A549 (cell line): Measurements from ENCODE around the gene TBX18. TPM values are rescaled to one million over a fixed set of nuclear protein-coding genes. Genes with fewer than 3 reads are reported as not detected.

Source experiments
- ATAC-seq, 2 experiments: fragments of 200-7000 bp in 1 of 2; fragments of >200 bp in 1 of 2; cut with Nextera tagmentation in 1 of 2; cut with Tn5 transposase in 1 of 2; 3 replicates each; pipeline versions ENCODE4 v1.8.0 to v1.9.1; 2018 to 2020; ENCODE audit warnings: mild to moderate bottlenecking in 1 of 2, moderate library complexity in 1 of 2
- CTCF ChIA-PET: fragments of 300-600 bp; sonication (Branson Sonifier 250); formaldehyde crosslinking; extraction: SDS; loops from one replicate; lab custom pipeline; 2021; ENCODE audit warnings: antibody characterized with exemption, inconsistent platforms; lab: Yijun Ruan, JAX
- POLR2A ChIA-PET: fragments of 350-600 bp; formaldehyde crosslinking; extraction: SDS; loops from one replicate; lab custom pipeline; 2021; ENCODE audit warnings: antibody characterized with exemption, inconsistent platforms; lab: Yijun Ruan, JAX
- DNase-seq, 2 experiments: peaks; one replicate each; pipeline versions ENCODE4 v3.0.0 to v3.0.0-alpha.2; 2011 to 2016; ENCODE audit warnings: low read depth in 1 of 2, low spot score in 1 of 2
- FAIRE-seq: peaks from 2 replicates; lab custom pipeline; 2011; peaks lifted over from hg19 to GRCh38; lab: Jason Lieb, UNC
- H3K27ac ChIP-seq, 2 experiments: fragments of >200 bp; sonication (Bioruptor Twin); formaldehyde crosslinking; 3 replicates each; pipeline ENCODE4 v1.5.1; 2016 to 2017
- H3K4me1 ChIP-seq: fragments of >200 bp; sonication (Bioruptor Twin); formaldehyde crosslinking; 3 replicates; pipeline ENCODE4 v1.6.1; 2016
- H3K4me2 ChIP-seq: fragments of >200 bp; sonication (Bioruptor Twin); formaldehyde crosslinking; 3 replicates; pipeline ENCODE4 v1.6.1; 2016
- H3K4me3 ChIP-seq: fragments of >200 bp; sonication (Bioruptor Twin); formaldehyde crosslinking; 3 replicates; pipeline ENCODE4 v1.5.1; 2016
- H3K9me3 ChIP-seq: fragments of >200 bp; sonication (Bioruptor Twin); formaldehyde crosslinking; 3 replicates; pipeline ENCODE4 v1.6.1; 2016
- CBX2 ChIP-seq: fragments of 200-600 bp; sonication (generic); IDR thresholded peaks from 2 replicates; pipeline ENCODE4 v1.6.1; 2016; ENCODE audit warnings: low read depth, mild to moderate bottlenecking, borderline replicate concordance
- CBX8 ChIP-seq: fragments of 200-600 bp; sonication (generic); IDR thresholded peaks from 2 replicates; pipeline ENCODE4 v1.6.1; 2016
- CHD2 ChIP-seq: fragments of 150-350 bp; IDR thresholded peaks from 2 replicates; pipeline ENCODE4 v1.6.1; 2014; ENCODE audit warnings: low read length; ENCODE audit not compliant: partially characterized antibody
- CTCF ChIP-seq: fragments of >200 bp; sonication (Bioruptor Twin); formaldehyde crosslinking; IDR thresholded peaks from 3 replicates; pipeline ENCODE4 v1.5.1; 2016
- EHF ChIP-seq: fragments of 250-450 bp; sonication (Bioruptor Pico); IDR thresholded peaks from 2 replicates; pipeline ENCODE4 v1.5.0; 2020; ENCODE audit warnings: mild to moderate bottlenecking
- GATA3 ChIP-seq: IDR thresholded peaks from 2 replicates; pipeline ENCODE4 v1.6.1; 2012; ENCODE audit warnings: borderline replicate concordance
- KDM5A ChIP-seq: fragments of 200-600 bp; sonication (generic); IDR thresholded peaks from 2 replicates; pipeline ENCODE4 v1.6.1; 2016; ENCODE audit warnings: antibody characterized with exemption, mild to moderate bottlenecking
- MAZ ChIP-seq: fragments of 150-350 bp; IDR thresholded peaks from 2 replicates; pipeline ENCODE4 v1.6.1; 2014; ENCODE audit warnings: antibody characterized with exemption, low read depth, low read length, borderline replicate concordance
- MYC ChIP-seq: IDR thresholded peaks from 2 replicates; pipeline ENCODE4 v1.6.1; 2012; ENCODE audit warnings: mild to moderate bottlenecking, inconsistent platforms, low read length, improper control_type of control experiment, borderline replicate concordance
- NR3C1 ChIP-seq: fragments of >200 bp; sonication (Bioruptor Twin); formaldehyde crosslinking; IDR thresholded peaks from 3 replicates; pipeline ENCODE4 v1.6.1; 2017
- RNF2 ChIP-seq: fragments of 200-600 bp; sonication (generic); IDR thresholded peaks from 2 replicates; pipeline ENCODE4 v1.6.1; 2016; ENCODE audit warnings: low read depth, mild to moderate bottlenecking, antibody characterized with exemption, moderate library complexity, borderline replicate concordance
- ZNF302 ChIP-seq: fragments of 250-450 bp; sonication (Bioruptor Pico); IDR thresholded peaks from 2 replicates; pipeline ENCODE4 v1.9.0; 2021; ENCODE audit warnings: inconsistent platforms, mild to moderate bottlenecking, moderate library complexity
- WGBS: methylation state at CpG from one replicate; pipeline ENCODE4 v1.1.6; 2017; ENCODE audit errors: missing lambda C conversion rate; 5-methylcytosine and 5-hydroxymethylcytosine counted together
- polyA plus RNA-seq, 4 experiments: library from polyadenylated mRNA; depleted of rRNA in 3 of 4; stranded (reverse); fragments of >200 nt; fragmentation: RNase III in 1 of 4; extraction: RNeasy Plus Mini Kit Qiagen cat#74134 plus additional on column Dnase treatment in 1 of 4; gene quantifications; 2 replicates in 3 of 4; 3 replicates in 1 of 4; pipeline ENCODE4 v1.2.3, GENCODE V29; 2011 to 2017
- TF ChIP-seq, protein P1 (sequence below): fragments of >200 bp; sonication (Bioruptor Twin); formaldehyde crosslinking; IDR thresholded peaks from 2 replicates; pipeline ENCODE4 v1.6.1; 2016
- TF ChIP-seq, protein P2 (sequence below): IDR thresholded peaks from 2 replicates; pipeline ENCODE4 v1.6.1; 2012

The TBX18 gene
- polyA plus RNA-seq, 2 of the 4 experiments (the other 2 are of a cell fraction): 20.8 to 67.4 TPM

DNA sequence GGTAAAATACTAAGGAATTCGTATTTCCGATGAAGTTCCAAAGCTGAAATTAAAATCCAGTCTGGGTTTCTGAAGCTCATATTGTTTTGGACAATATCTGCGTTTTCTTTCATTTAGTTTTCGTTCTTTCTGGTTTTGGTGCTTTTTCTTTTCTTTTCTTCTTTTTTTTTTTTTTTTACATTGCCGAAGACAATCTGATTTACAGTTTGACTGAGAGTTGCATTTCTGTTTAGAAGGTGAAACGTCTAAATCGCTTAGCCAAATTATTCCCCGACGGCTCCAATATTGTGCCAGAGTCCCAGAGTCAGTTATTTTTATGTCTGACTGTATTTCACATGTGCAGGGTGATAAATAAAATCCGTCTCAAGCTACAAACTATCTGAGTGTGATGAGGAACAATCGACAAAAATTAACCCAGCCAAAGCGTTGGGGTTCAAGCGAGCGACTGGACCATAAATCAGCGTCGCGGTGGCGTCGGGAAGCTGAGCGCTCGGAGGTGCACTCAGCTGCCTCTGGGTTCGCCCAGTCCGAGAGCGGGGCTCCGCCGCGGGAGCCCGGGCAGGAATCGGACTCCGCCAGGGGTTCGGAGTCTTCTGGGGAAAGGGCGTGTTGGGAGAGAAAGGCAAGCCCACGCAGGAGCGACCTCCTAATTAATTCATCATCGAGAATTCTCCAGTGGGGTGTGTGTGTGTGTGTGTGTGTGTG, 8.2 kb upstream of the TBX18 start:
- no peak for FAIRE-seq

DNA sequence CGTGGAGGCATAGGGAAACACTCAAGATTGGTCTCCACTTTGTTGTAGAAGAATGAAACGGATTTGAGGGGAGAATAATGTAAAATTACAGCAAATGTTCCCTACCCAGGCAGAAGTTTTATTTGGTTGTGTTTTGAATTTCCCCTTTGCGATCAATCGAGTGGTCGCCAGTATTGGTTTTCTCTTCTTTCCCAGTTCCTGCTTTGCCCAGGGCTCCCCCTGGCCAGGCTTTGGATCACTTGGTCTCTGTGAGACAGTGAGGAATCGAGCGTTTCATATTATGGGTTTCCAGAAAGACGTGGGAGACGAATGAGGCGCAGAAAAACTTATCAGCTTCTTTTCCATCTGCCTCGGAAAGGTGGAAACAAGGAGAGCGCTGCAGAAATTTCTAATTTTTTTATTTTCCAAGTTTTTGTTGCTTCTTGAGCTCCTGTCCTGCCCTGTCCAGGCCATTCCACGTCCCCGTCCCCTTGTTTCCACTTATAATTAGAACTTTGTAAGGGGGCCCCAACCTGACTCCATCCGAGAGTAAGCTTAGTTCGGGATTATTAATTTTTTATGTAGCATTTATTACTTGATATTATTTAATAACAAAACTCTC, 7.5 kb upstream of the TBX18 start:
- POLR2A ChIA-PET: interaction anchor here (3.7 kb wide), 1 partner anchor 9 kb away, joined by 32 read pairs; no protein-coding TSS in a partner anchor

More for the DNA sequence above, 8.2 kb upstream of the TBX18 start:
- POLR2A ChIA-PET: interaction anchor here (1.7 to 3.7 kb wide), 2 partner anchors 8 to 10 kb away, joined by 16 to 32 read pairs; partner anchors contain the start of gene TBX18
- CTCF ChIA-PET: interaction anchor here (1.0 to 4.2 kb wide), 6 partner anchors 9 to 362 kb away, joined by 3 to 26 read pairs (median 7); partner anchors contain the start of gene TBX18
- Histone ChIP-seq H3K4me3 (peak overlapping the region; percentile 53), H3K4me1 (peaks cover 8% of the 10 kb centered on the region; the same call in 2 of the 3 replicates)
- DNase-seq: peak in 1 of 2 experiments; percentile 36
- no peak for TF ChIP-seq ZNF302 (CRISPR knock-in tag)
- no peak for TF ChIP-seq CHD2
- TF ChIP-seq RNF2: peak; percentile 35; the same call in 1 of the 2 replicates
- peak; percentile 95 for TF ChIP-seq CBX8
- TF ChIP-seq, all 56 proteins: peak for 2
- H3K4me2 ChIP-seq: peak overlapping the region; percentile 79
- ATAC-seq: no peak
- no peaks in the 10 kb centered on the region for H3K9me3 ChIP-seq
- H3K27ac ChIP-seq: peak overlapping the region; percentile 73 to 99
- 46% methylated on average over 17 of the region's 35 CpGs for WGBS

DNA sequence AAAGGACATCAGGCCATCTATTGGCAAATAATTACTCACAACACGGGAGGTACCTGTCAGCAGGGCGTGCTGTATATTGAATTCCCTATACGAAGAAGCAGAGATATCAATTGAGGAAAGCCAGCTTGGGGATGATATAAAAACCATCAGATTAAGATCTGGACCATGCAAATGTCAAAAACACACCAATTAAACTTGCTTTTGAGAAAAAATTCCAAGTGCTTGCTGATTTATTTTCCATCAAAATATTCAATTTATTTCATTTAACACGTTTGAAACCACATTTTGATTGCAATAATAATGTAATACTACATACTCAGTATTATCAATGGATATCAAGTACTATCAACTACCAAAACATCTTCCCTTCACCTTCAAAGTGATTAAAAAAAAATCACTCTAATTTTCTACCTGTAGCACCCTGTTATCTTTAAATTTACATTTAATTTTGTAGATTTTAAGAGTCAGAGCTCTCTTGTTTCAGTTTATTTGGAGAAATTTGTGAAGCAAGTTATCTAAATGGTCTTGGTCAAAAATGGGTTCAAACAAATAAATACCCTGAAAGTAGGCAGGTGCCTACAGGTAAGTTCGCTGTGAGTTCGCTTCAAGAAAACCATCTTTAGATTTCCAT, 6.8 kb upstream of the TBX18 start:
- ATAC-seq (no peak), FAIRE-seq (no peak), DNase-seq (no peak)
- CTCF ChIA-PET: no interaction called here
- 42% methylated on average over 6 of the region's 6 CpGs for WGBS
- Histone ChIP-seq H3K4me3 (peak overlapping the region; percentile 17; the same call in 1 of the 3 replicates), H3K4me2 (peak overlapping the region; percentile 79), H3K9me3 (no peaks in the 10 kb centered on the region), H3K4me1 (peaks cover 5% of the 10 kb centered on the region; the same call in 2 of the 3 replicates), H3K27ac (peak overlapping the region; percentile 73 to 99)
- no peak for TF ChIP-seq MYC
- no peak for TF ChIP-seq CHD2
- no peak for TF ChIP-seq CBX2
- TF ChIP-seq, protein P1, sequence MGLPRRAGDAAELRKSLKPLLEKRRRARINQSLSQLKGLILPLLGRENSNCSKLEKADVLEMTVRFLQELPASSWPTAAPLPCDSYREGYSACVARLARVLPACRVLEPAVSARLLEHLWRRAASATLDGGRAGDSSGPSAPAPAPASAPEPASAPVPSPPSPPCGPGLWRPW: no peak
- TF ChIP-seq EHF: no peak
- TF ChIP-seq CTCF: no peak
- TF ChIP-seq KDM5A: no peak
- POLR2A ChIA-PET: no interaction called here

More for the DNA sequence above, 7.5 kb upstream of the TBX18 start:
- TF ChIP-seq GATA3 (no peak), MAZ (no peak), NR3C1 (no peak), EHF (no peak), RNF2 (peak; percentile 98), KDM5A (no peak), CBX8 (peak; percentile 97)
- TF ChIP-seq, protein P2, sequence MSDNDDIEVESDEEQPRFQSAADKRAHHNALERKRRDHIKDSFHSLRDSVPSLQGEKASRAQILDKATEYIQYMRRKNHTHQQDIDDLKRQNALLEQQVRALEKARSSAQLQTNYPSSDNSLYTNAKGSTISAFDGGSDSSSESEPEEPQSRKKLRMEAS: no peak
- Histone ChIP-seq H3K4me3 (peak overlapping the region; percentile 17; the same call in 1 of the 3 replicates), H3K4me2 (peak overlapping the region; percentile 79), H3K9me3 (no peaks in the 10 kb centered on the region), H3K27ac (peak overlapping the region; percentile 73 to 99), H3K4me1 (peaks cover 5% of the 10 kb centered on the region; the same call in 2 of the 3 replicates)
- DNase-seq: peak in 1 of 2 experiments; percentile 41
- CTCF ChIA-PET: interaction anchor here (1.6 to 3.8 kb wide), 2 partner anchors 9 to 17 kb away, joined by 3 to 26 read pairs; partner anchors contain the start of gene TBX18
- FAIRE-seq: no peak
- 50% methylated on average over 16 of the region's 16 CpGs for WGBS
- ATAC-seq: no peak
